Activated naive CD4-positive, alpha-beta T cell treated with anti-CD3 and anti-CD28 coated beads for 36 hours (primary cell): ENCODE measurements around the gene DNAJA4. TPM values are rescaled to one million over a fixed set of nuclear protein-coding genes. Genes with fewer than 3 reads are reported as not detected.

Experiments used
- CTCF ChIA-PET: fragments of 350-600 bp; sonication (Branson Sonifier 250); formaldehyde crosslinking; loops from one replicate; lab custom pipeline; 2021; ENCODE audit warnings: antibody characterized with exemption; lab: Charles Lee
- DNase-seq: peaks from one replicate; pipeline ENCODE4 v3.0.0-alpha.2; 2020
- H3K27ac Mint-ChIP-seq: one replicate; pipeline ENCODE4 v1.8.0; 2021; ENCODE audit warnings: mild to moderate bottlenecking, mixed read lengths
- H3K27me3 Mint-ChIP-seq: one replicate; pipeline ENCODE4 v1.8.0; 2021; ENCODE audit warnings: low read depth, mixed read lengths
- H3K36me3 Mint-ChIP-seq: one replicate; pipeline ENCODE4 v1.8.0; 2021; ENCODE audit warnings: low read depth, mixed read lengths
- H3K4me1 Mint-ChIP-seq: one replicate; pipeline ENCODE4 v1.8.0; 2021; ENCODE audit warnings: low read depth, mixed read lengths
- H3K4me3 Mint-ChIP-seq: one replicate; pipeline ENCODE4 v1.8.0; 2021; ENCODE audit warnings: mild to moderate bottlenecking, moderate library complexity, mixed read lengths
- H3K9me3 Mint-ChIP-seq: one replicate; pipeline ENCODE4 v1.8.0; 2021; ENCODE audit warnings: mixed read lengths
- intact Hi-C: fragments of 100-400 bp; cut with micrococcal nuclease; formaldehyde crosslinking; loops from one replicate; pipeline ENCODE4 v1.15.1; 2023
- total RNA-seq, 2 experiments: library from RNA; stranded (reverse); gene quantifications; one replicate each; pipeline ENCODE4 v1.2.3, GENCODE V29; 2021

Gene DNAJA4
- total RNA-seq, result 10 to 100 TPM; 40.1 to 41.6 TPM

DNA sequence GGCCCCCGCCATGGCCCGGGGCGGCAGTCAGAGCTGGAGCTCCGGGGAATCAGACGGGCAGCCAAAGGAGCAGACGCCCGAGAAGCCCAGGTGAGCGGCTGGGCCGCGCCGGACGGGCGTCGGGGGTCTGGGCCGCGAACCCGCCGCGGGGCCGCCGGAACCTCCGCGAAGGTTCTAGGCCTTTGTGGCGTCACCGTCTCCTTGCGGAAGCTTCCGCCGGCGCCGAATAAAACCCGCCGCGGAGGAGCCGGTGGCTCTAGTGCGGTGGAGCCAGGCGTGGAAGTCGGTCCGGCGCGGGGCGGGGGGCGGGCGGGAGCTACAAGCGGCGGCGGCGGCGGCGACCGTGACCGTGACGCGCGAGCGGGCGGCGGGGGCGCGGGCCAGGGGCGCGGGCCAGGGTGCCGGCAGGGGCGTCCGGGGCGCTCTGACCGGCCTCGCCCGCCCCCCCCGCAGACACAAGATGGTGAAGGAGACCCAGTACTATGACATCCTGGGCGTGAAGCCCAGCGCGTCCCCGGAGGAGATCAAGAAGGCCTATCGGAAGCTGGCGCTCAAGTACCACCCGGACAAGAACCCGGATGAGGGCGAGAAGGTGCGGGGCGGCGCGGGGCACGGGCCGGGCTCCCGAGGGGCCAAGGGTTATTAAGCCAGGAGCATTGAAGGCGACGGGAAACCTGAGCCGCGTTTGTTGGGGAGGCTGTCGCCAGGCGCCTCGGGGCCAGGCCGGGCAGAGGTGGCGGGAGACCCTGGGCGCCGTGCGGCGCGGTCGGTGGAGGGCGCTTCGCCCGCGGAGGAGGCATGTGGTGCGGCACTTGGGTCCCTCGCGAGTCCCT is at the start of gene DNAJA4:
TSS of gene DNAJA4 (plus strand) at position 259 of the 833 bp plus-strand sequence. CDS start at position 461, 202 bp downstream.
- DNase-seq, result peak; percentile 61
- Mint-ChIP-seq H3K4me1 (peaks cover 34% of the 10 kb centered on the region), H3K27ac (peak within 1 kb of the TSS; percentile 83), H3K36me3 (peaks cover 6% of the 10 kb centered on the region), H3K4me3 (peak within 1 kb of the TSS; percentile 84), H3K27me3 (no peaks in the 10 kb centered on the region), H3K9me3 (no peaks in the 10 kb centered on the region)
- intact Hi-C loops, result no loop called here
- CTCF ChIA-PET, result interaction anchor here (0.6 to 1.6 kb wide), 6 partner anchors 19 to 360 kb away, joined by 3 to 5 read pairs (median 3); no protein-coding TSS in a partner anchor

DNA sequence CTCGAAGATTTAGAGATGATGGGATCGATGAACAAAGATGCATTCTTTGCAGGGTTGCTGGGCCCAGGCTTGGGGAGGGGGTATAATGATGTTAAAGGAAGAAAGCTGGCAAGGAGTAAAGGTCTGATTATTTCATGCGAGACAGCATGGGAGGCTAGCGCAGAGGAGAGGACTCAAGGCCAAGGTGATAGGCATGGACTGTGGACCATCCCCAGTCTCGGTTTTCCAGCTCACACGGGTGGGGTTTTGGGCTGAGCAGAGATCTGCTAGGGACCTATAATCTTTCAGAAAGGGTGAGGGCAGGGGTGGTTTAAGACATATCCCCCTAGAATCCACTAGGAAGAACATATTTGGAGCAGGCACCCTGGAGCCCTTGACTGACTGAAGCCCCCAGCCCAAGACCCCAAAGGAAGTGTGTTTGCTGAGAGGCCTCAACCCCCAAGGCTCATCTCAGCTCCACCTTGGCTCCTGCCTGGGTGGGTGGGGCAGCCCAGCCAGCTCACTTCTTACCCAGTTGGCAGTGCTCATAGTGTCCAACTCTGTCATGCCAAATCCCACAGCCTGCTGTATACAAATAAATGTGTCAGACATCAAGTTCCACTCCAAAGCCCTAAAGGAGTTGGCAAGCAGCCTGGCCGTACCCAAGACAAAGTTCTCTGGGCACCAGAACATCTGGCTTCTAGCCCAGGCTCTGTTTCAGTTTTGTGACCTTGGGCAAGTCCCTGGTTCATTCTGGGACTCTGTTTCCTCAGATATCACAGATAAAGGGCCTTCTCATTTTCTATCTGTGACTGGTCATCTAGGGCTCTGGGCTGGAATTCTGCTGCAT is 47.9 kb upstream of the DNAJA4 start:
- Mint-ChIP-seq H3K36me3 (no peaks in the 10 kb centered on the region), H3K27me3 (peaks cover 2% of the 10 kb centered on the region), H3K4me1 (no peaks in the 10 kb centered on the region), H3K9me3 (no peaks in the 10 kb centered on the region), H3K27ac (no peak overlapping the region), H3K4me3 (no peak overlapping the region)
- CTCF ChIA-PET, result no interaction called here
- intact Hi-C loops, result no loop called here
- no peak for DNase-seq

DNA sequence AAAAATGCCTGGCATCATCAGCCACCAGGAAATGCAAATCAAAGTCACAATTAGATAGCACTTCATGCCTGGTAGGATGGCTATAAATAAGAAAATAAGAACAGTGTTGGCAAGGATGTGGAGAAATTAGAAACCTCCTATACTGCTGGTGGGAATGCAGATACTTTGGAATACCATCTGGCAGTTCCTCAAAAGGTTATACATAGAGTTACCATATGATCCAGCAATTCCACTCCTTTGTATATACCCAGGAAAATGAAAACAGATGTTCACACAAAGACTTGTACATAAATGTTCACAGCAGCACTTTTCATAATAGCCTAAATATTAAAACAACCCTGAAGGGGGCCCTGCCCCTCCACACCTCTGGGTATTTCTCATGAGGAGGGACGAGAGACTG is 43.6 kb upstream of the DNAJA4 start:
- Mint-ChIP-seq H3K4me1 (peaks cover 1% of the 10 kb centered on the region), H3K27ac (no peak overlapping the region), H3K36me3 (no peaks in the 10 kb centered on the region), H3K4me3 (no peak overlapping the region), H3K9me3 (no peaks in the 10 kb centered on the region), H3K27me3 (no peaks in the 10 kb centered on the region)
- CTCF ChIA-PET, result no interaction called here
- DNase-seq, result no peak
- intact Hi-C loops, result no loop called here

DNA sequence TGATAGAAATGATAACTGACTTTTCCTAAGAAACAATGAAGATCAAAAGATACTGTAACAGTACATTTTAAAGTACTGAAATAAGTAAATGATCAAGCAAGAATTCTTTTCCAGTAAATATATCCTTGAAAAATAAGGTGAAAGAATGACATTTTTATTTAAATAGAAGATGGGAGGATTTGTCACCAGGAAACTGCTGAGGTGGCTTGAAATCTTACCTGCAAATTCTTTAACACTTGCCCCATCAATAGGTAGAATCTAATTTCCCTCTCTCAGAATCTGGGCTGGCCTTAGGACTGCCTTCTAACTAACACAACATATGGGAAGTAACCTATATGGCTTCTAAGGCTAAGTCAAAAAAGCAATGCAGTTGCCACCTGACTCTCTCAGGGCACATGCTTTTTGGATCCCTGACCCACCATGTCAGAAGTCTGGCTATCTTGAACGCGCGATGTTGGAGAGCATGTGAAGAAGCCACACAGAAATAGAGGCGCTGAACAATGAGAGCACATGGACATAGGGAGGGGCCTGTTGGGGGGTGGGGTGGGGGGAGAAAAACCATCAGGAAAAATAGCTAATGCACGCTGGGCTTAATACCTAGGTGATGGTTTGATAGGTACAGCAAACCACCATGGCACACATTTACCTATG is 41.5 kb upstream of the DNAJA4 start:
- Mint-ChIP-seq H3K27me3 (no peaks in the 10 kb centered on the region), H3K27ac (no peak overlapping the region), H3K4me1 (peaks cover 5% of the 10 kb centered on the region), H3K4me3 (no peak overlapping the region), H3K36me3 (no peaks in the 10 kb centered on the region), H3K9me3 (no peaks in the 10 kb centered on the region)
- intact Hi-C loops, result no loop called here
- DNase-seq, result no peak
- CTCF ChIA-PET, result interaction anchor here (0.5 to 1.2 kb wide), 3 partner anchors 17 to 110 kb away, joined by 3 read pairs; no protein-coding TSS in a partner anchor

- no peak for DNase-seq
- peaks cover 5% of the 10 kb centered on the region for H3K4me1 Mint-ChIP-seq
- H3K4me3 Mint-ChIP-seq, result no peak overlapping the region
- intact Hi-C loops, result no loop called here
- no peaks in the 10 kb centered on the region for H3K9me3 Mint-ChIP-seq
- no peak overlapping the region for H3K27ac Mint-ChIP-seq
- CTCF ChIA-PET, result interaction anchor here (0.5 to 1.2 kb wide), 5 partner anchors 17 to 1879 kb away, joined by 3 read pairs; no protein-coding TSS in a partner anchor
- H3K36me3 Mint-ChIP-seq, result no peaks in the 10 kb centered on the region
- H3K27me3 Mint-ChIP-seq, result no peaks in the 10 kb centered on the region
Measured at GRCh38 chr15:78223396-78224022, 40.9 kb upstream of the DNAJA4 start.

GRCh38 chr15:78224023-78224411 is 40.3 kb upstream of the DNAJA4 start:
- Mint-ChIP-seq H3K27me3 (no peaks in the 10 kb centered on the region), H3K9me3 (no peaks in the 10 kb centered on the region), H3K4me3 (no peak overlapping the region), H3K36me3 (no peaks in the 10 kb centered on the region), H3K27ac (no peak overlapping the region), H3K4me1 (peaks cover 5% of the 10 kb centered on the region)
- no peak for DNase-seq
- intact Hi-C loops, result no loop called here
- CTCF ChIA-PET, result interaction anchor here (0.7 to 0.8 kb wide), 3 partner anchors 16 to 1879 kb away, joined by 3 read pairs; no protein-coding TSS in a partner anchor

DNA sequence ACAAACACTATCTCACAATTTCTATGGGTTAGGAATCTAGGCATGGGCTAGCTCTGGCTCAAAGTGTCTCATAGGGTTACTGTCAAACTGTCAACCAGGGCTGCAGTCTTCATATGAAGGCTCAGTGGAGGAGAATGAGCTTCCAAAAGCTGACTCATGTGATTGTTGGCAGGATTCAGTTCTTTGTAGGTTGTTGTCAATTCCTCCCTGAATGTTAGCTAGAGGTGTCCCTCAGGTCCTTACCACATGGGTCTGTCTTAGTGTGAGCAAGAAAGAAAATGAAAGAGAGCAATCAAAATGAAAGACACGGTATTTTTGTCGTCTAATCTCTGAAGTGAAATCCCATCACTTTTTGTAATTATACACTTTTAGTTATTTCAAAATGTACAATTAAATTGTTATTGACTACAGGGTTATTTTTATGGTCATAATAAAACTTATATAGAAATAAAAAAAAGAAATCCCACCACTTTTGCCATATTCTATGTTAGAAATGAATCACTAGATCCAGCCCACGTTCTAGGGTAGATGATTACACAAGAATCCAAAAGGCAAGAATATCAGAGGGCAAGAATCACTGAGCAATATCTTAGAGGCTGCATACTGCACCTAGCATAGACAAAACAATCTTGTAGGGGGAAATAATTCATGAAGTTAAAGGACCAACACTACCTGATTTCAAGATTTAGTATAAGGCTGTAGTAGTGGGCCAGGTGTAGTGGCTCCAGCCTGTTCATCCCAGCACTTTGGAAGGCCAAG is 38.4 kb upstream of the DNAJA4 start:
- Mint-ChIP-seq H3K36me3 (no peaks in the 10 kb centered on the region), H3K9me3 (no peaks in the 10 kb centered on the region), H3K27me3 (no peaks in the 10 kb centered on the region), H3K4me3 (no peak overlapping the region), H3K4me1 (peaks cover 5% of the 10 kb centered on the region), H3K27ac (no peak overlapping the region)
- intact Hi-C loops, result no loop called here
- CTCF ChIA-PET, result interaction anchor here (1.1 to 1.2 kb wide), 2 partner anchors 23 to 94 kb away, joined by 3 to 4 read pairs; no protein-coding TSS in a partner anchor
- DNase-seq, result peak; percentile 10

- no peaks in the 10 kb centered on the region for H3K36me3 Mint-ChIP-seq
- peaks cover 5% of the 10 kb centered on the region for H3K4me1 Mint-ChIP-seq
- CTCF ChIA-PET, result interaction anchor here (1.1 to 2.4 kb wide), 2 partner anchors 12 to 33 kb away, joined by 6 to 13 read pairs; no protein-coding TSS in a partner anchor
- H3K27ac Mint-ChIP-seq, result no peak overlapping the region
- no peaks in the 10 kb centered on the region for H3K27me3 Mint-ChIP-seq
- intact Hi-C loops, result no loop called here
- no peaks in the 10 kb centered on the region for H3K9me3 Mint-ChIP-seq
- DNase-seq, result no peak
- H3K4me3 Mint-ChIP-seq, result no peak overlapping the region
Measured at GRCh38 chr15:78228356-78228996, 35.9 kb upstream of the DNAJA4 start.

DNA sequence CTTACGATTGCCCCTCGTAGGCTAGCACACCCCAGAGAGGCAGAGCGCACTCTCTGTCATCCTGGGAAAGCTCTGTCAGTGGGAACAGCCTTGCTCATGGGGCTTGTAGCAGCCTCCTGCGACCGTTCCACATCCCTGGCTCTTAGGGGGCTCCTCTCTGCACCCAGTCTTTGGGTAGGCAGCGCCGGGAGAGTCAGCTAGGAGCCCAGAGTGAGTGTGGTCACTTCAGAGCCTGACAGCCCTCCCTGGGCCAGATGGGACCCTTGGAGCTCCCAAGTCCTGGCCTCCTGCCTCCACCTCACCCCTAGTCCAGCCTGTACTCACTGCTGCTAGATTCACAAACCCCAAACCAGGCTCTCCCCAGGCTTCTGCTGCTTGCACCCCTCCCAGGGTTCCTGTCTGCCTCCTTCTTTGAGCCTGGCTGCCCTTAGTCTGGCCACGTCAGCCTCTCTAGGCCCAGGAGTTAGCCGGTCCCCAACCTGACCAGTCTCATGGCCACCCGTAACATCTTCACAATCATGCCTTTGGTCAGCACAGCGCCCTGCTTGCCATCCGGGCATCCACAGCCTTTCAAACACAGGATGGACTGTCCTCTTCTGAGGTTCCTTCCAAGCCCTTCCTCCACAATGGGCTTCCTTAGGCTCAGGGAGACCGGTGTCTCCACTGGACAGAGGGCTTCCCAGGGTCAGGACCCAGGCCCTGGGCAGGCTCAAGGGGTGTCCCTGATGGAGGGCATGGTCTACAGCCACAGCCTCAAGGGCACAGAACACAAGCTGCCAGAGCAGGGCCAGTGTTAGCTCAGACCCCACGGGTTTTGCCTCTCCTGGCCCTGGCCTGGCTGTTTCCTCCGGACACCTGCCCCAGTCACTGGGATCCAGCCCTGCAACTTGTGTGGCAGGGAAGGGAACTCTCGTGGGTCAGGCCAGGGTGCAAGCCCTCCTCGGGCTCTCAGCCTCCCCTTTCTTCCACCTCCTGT is 34.6 kb upstream of the DNAJA4 start:
- no peak overlapping the region for H3K27ac Mint-ChIP-seq
- intact Hi-C loops, result no loop called here
- H3K4me3 Mint-ChIP-seq, result no peak overlapping the region
- no peaks in the 10 kb centered on the region for H3K36me3 Mint-ChIP-seq
- no peak for DNase-seq
- H3K27me3 Mint-ChIP-seq, result no peaks in the 10 kb centered on the region
- CTCF ChIA-PET, result no interaction called here
- no peaks in the 10 kb centered on the region for H3K9me3 Mint-ChIP-seq
- peaks cover 7% of the 10 kb centered on the region for H3K4me1 Mint-ChIP-seq

- Mint-ChIP-seq H3K27ac (no peak overlapping the region), H3K4me1 (peaks cover 3% of the 10 kb centered on the region), H3K9me3 (no peaks in the 10 kb centered on the region), H3K36me3 (no peaks in the 10 kb centered on the region), H3K27me3 (no peaks in the 10 kb centered on the region), H3K4me3 (no peak overlapping the region)
- DNase-seq, result no peak
- intact Hi-C loops, result no loop called here
- CTCF ChIA-PET, result no interaction called here
Measured at GRCh38 chr15:78232951-78233350, 31.4 kb upstream of the DNAJA4 start.
